HL-60 (cell line): ENCODE measurements around the gene C1orf167.

Source experiments
- DNase-seq, 2 experiments: peaks; one replicate each; pipeline ENCODE4 v3.0.0-alpha.2; 2010 to 2020; ENCODE audit warnings: low read depth in 1 of 2, low spot score in 1 of 2
- H3K27ac ChIP-seq: fragments of 250-450 bp; sonication (Bioruptor Pico); replicated peaks from 2 replicates; pipeline ENCODE4 v1.5.1; 2020; ENCODE audit warnings: mild to moderate bottlenecking, moderate library complexity
- H3K27me3 ChIP-seq: fragments of 250-450 bp; sonication (Bioruptor Pico); 2 replicates; pipeline ENCODE4 v1.5.1; 2021; ENCODE audit warnings: mild to moderate bottlenecking, moderate library complexity; ENCODE audit not compliant: insufficient read depth, poor library complexity, severe bottlenecking
- H3K4me3 ChIP-seq: replicated peaks from 2 replicates; pipeline ENCODE4 v1.5.1; 2011; ENCODE audit warnings: mild to moderate bottlenecking, control low read depth, low read length; ENCODE audit not compliant: insufficient read depth
- CTCF ChIP-seq: IDR thresholded peaks from one replicate; pipeline ENCODE4 v1.5.1; 2011; ENCODE audit warnings: low read length, control low read depth, inconsistent platforms; ENCODE audit not compliant: insufficient read depth
- GABPA ChIP-seq: IDR thresholded peaks from 2 replicates; pipeline ENCODE4 v1.6.1; 2012; ENCODE audit warnings: low read depth
- POLR2AphosphoS5 ChIP-seq: IDR thresholded peaks from 2 replicates; pipeline ENCODE4 v1.6.1; 2012; ENCODE audit warnings: low read depth
- REST ChIP-seq: IDR thresholded peaks from 2 replicates; pipeline ENCODE4 v1.6.1; 2012; ENCODE audit warnings: low read depth; ENCODE audit not compliant: insufficient replicate concordance
- SPI1 ChIP-seq: IDR thresholded peaks from 2 replicates; pipeline ENCODE4 v1.6.1; 2012; ENCODE audit warnings: low read depth, mild to moderate bottlenecking, borderline replicate concordance

The C1orf167 gene

GRCh38 chr1:11789126-11790067 is 27.4 kb downstream of the C1orf167 start:
- no peak for TF ChIP-seq REST
- TF ChIP-seq SPI1, result no peak
- TF ChIP-seq CTCF, result no peak
- no peak for TF ChIP-seq GABPA
- no peak for TF ChIP-seq POLR2AphosphoS5
- Histone ChIP-seq H3K4me3 (no peak overlapping the region), H3K27ac (no peak overlapping the region), H3K27me3 (no peaks in the 10 kb centered on the region)
- no peak for DNase-seq

GRCh38 chr1:11790101-11790879 is 28.3 kb downstream of the C1orf167 start:
- H3K27ac ChIP-seq, result no peak overlapping the region
- H3K4me3 ChIP-seq, result no peak overlapping the region
- no peak for DNase-seq
- TF ChIP-seq GABPA (no peak), CTCF (no peak), SPI1 (no peak), POLR2AphosphoS5 (no peak), REST (no peak)
- H3K27me3 ChIP-seq, result no peaks in the 10 kb centered on the region

- DNase-seq, result no peak
- no peak overlapping the region for H3K4me3 ChIP-seq
- H3K27ac ChIP-seq, result no peak overlapping the region
- no peak for TF ChIP-seq SPI1
- TF ChIP-seq POLR2AphosphoS5, result no peak
- no peak for TF ChIP-seq CTCF
- TF ChIP-seq REST, result no peak
- no peak for TF ChIP-seq GABPA
- no peaks in the 10 kb centered on the region for H3K27me3 ChIP-seq
Measured at GRCh38 chr1:11790880-11791715, 29.1 kb downstream of the C1orf167 start.
